Effector memory CD4-positive, alpha-beta T cell (primary cell): ENCODE measurements around the gene NAV2.
A peak's percentile ranks its signal among the peaks of the same experiment; 100 is the strongest.

ENCODE experiments used
- DNase-seq, 3 donors: peaks; one replicate each; pipeline ENCODE4 v3.0.0-alpha.2; 2020
- H3K27ac ChIP-seq: 2 replicates; pipeline ENCODE4 v1.7.0; 2013; ENCODE audit warnings: mild to moderate bottlenecking, low read length, moderate library complexity; ENCODE audit not compliant: insufficient read depth, poor library complexity, severe bottlenecking
- H3K27me3 ChIP-seq: replicated peaks from 2 replicates; pipeline ENCODE4 v1.7.0; 2013; ENCODE audit warnings: mild to moderate bottlenecking, low read length; ENCODE audit not compliant: insufficient read depth, control insufficient read depth, poor library complexity, severe bottlenecking
- H3K36me3 ChIP-seq: 2 replicates; pipeline ENCODE4 v1.7.0; 2013; ENCODE audit warnings: mild to moderate bottlenecking, low read length, moderate library complexity; ENCODE audit not compliant: control insufficient read depth, insufficient read depth
- H3K4me1 ChIP-seq: 2 replicates; pipeline ENCODE4 v1.7.0; 2013; ENCODE audit warnings: low read length, mild to moderate bottlenecking; ENCODE audit not compliant: control insufficient read depth, insufficient read depth, poor library complexity, severe bottlenecking
- H3K4me3 ChIP-seq: 2 replicates; pipeline ENCODE4 v1.7.0; 2013; ENCODE audit warnings: low read length, low read depth, mild to moderate bottlenecking; ENCODE audit not compliant: insufficient read depth, poor library complexity, severe bottlenecking
- H3K9me3 ChIP-seq: 2 replicates; pipeline ENCODE4 v1.7.0; 2013; ENCODE audit warnings: mild to moderate bottlenecking, low read length, moderate library complexity; ENCODE audit not compliant: control insufficient read depth
- total RNA-seq, 3 donors: gene quantifications; one replicate each; lab custom pipeline; 2026; lab: John Stamatoyannopoulos, UW

The NAV2 gene
- 1.4 to 5.4 (median 3.7) reads per million in 3 donors for total RNA-seq

GRCh38 chr11:19712281-19713195 lies at the start of gene NAV2:
Gene NAV2, plus strand, starts transcription at chr11:19712837. Its CDS starts 859 bp downstream, at chr11:19713696.
- DNase-seq = peak; percentile 64 to 75 (median 66)
- H3K9me3 ChIP-seq = no peaks in the 10 kb centered on the region
- H3K36me3 ChIP-seq = no peaks in the 10 kb centered on the region
- peaks cover 12% of the 10 kb centered on the region for H3K27me3 ChIP-seq
- H3K4me3 ChIP-seq = peak within 1 kb of the TSS; percentile 81
- H3K27ac ChIP-seq = peak within 1 kb of the TSS; percentile 56
- peaks cover 22% of the 10 kb centered on the region for H3K4me1 ChIP-seq

- Histone ChIP-seq H3K27ac (no peak overlapping the region), H3K4me1 (no peaks in the 10 kb centered on the region), H3K27me3 (no peaks in the 10 kb centered on the region), H3K36me3 (no peaks in the 10 kb centered on the region), H3K4me3 (no peak overlapping the region), H3K9me3 (no peaks in the 10 kb centered on the region)
- DNase-seq = no peak
Observed at GRCh38 chr11:19663206-19663605, 49.4 kb upstream of the NAV2 start.

- Histone ChIP-seq H3K36me3 (no peaks in the 10 kb centered on the region), H3K4me1 (no peaks in the 10 kb centered on the region), H3K4me3 (no peak overlapping the region), H3K9me3 (no peaks in the 10 kb centered on the region), H3K27ac (no peak overlapping the region), H3K27me3 (no peaks in the 10 kb centered on the region)
- no peak for DNase-seq
Observed at GRCh38 chr11:19664886-19665548, 47.6 kb upstream of the NAV2 start.

- no peak overlapping the region for H3K4me3 ChIP-seq
- no peaks in the 10 kb centered on the region for H3K9me3 ChIP-seq
- H3K27ac ChIP-seq = no peak overlapping the region
- no peaks in the 10 kb centered on the region for H3K27me3 ChIP-seq
- no peaks in the 10 kb centered on the region for H3K4me1 ChIP-seq
- DNase-seq = no peak
- H3K36me3 ChIP-seq = no peaks in the 10 kb centered on the region
Observed at GRCh38 chr11:19666951-19667350, 45.7 kb upstream of the NAV2 start.

GRCh38 chr11:19669511-19669910 lies 43.1 kb upstream of the NAV2 start:
- Histone ChIP-seq H3K27me3 (no peaks in the 10 kb centered on the region), H3K9me3 (no peaks in the 10 kb centered on the region), H3K27ac (no peak overlapping the region), H3K4me3 (no peak overlapping the region), H3K36me3 (no peaks in the 10 kb centered on the region), H3K4me1 (no peaks in the 10 kb centered on the region)
- DNase-seq = no peak

- Histone ChIP-seq H3K4me3 (no peak overlapping the region), H3K27me3 (no peaks in the 10 kb centered on the region), H3K27ac (no peak overlapping the region), H3K9me3 (no peaks in the 10 kb centered on the region), H3K4me1 (no peaks in the 10 kb centered on the region), H3K36me3 (no peaks in the 10 kb centered on the region)
- DNase-seq = no peak
Observed at GRCh38 chr11:19670030-19670791, 42.4 kb upstream of the NAV2 start.

- Histone ChIP-seq H3K36me3 (no peaks in the 10 kb centered on the region), H3K9me3 (no peaks in the 10 kb centered on the region), H3K27ac (no peak overlapping the region), H3K4me3 (no peak overlapping the region), H3K4me1 (no peaks in the 10 kb centered on the region), H3K27me3 (no peaks in the 10 kb centered on the region)
- no peak for DNase-seq
Observed at GRCh38 chr11:19672586-19673206, 39.9 kb upstream of the NAV2 start.

GRCh38 chr11:19673924-19674729 lies 38.5 kb upstream of the NAV2 start:
- H3K4me3 ChIP-seq = no peak overlapping the region
- no peaks in the 10 kb centered on the region for H3K9me3 ChIP-seq
- H3K27ac ChIP-seq = no peak overlapping the region
- no peaks in the 10 kb centered on the region for H3K36me3 ChIP-seq
- H3K27me3 ChIP-seq = no peaks in the 10 kb centered on the region
- no peaks in the 10 kb centered on the region for H3K4me1 ChIP-seq
- DNase-seq = no peak

GRCh38 chr11:19674836-19675235 lies 37.8 kb upstream of the NAV2 start:
- DNase-seq = no peak
- Histone ChIP-seq H3K27me3 (no peaks in the 10 kb centered on the region), H3K9me3 (no peaks in the 10 kb centered on the region), H3K36me3 (no peaks in the 10 kb centered on the region), H3K27ac (no peak overlapping the region), H3K4me1 (no peaks in the 10 kb centered on the region), H3K4me3 (no peak overlapping the region)
